ENCODE measurements around the gene TGFBI.

DNA sequence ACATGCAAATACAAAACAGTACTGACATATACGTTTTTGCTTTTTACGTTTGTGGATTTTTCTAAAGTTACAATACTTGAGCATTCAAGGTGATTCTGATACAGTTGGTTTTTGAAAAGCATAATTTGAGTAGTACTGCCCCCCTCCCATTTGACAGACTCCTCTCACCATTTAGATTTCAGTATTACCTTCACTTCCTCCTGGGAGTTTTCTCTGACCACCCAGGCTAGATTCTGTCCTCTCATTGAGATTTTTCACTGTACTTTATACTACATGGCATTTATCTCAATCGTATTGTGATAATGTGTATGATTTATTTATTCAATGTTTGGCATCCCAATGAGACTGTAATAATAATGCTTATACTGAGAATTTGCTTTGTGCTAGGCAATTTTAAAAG lies 71.1 kb downstream of the TGFBI start:
- TF ChIP-seq, protein P1, sequence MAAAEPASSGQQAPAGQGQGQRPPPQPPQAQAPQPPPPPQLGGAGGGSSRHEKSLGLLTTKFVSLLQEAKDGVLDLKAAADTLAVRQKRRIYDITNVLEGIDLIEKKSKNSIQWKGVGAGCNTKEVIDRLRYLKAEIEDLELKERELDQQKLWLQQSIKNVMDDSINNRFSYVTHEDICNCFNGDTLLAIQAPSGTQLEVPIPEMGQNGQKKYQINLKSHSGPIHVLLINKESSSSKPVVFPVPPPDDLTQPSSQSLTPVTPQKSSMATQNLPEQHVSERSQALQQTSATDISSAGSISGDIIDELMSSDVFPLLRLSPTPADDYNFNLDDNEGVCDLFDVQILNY (CRISPR knock-in tag; IDR thresholded peaks at IDR 0.05), result no peak
- TF ChIP-seq CTCF (IDR thresholded peaks at IDR 0.05 in 2 of 3, conservative IDR thresholded peaks at IDR 0.05 in 1 of 3; ENCODE audit: insufficient read depth in 2 of 3, low read depth in 1 of 3, low read length in 3 of 3), result no peak
- no peak for TF ChIP-seq EZH2 (IDR thresholded peaks at IDR 0.05; ENCODE audit: borderline replicate concordance, low read depth, low read length)
- no peak for TF ChIP-seq ZBTB26 (CRISPR knock-in tag; IDR thresholded peaks at IDR 0.05)
- no peak for TF ChIP-seq ARNT (IDR thresholded peaks at IDR 0.05)
- TF ChIP-seq RNF219 (CRISPR knock-in tag; IDR thresholded peaks at IDR 0.05), result no peak
- TF ChIP-seq, protein P2, sequence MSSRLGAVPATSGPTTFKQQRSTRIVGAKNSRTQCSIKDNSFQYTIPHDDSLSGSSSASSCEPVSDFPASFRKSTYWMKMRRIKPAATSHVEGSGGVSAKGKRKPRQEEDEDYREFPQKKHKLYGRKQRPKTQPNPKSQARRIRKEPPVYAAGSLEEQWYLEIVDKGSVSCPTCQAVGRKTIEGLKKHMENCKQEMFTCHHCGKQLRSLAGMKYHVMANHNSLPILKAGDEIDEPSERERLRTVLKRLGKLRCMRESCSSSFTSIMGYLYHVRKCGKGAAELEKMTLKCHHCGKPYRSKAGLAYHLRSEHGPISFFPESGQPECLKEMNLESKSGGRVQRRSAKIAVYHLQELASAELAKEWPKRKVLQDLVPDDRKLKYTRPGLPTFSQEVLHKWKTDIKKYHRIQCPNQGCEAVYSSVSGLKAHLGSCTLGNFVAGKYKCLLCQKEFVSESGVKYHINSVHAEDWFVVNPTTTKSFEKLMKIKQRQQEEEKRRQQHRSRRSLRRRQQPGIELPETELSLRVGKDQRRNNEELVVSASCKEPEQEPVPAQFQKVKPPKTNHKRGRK (tag; IDR thresholded peaks at IDR 0.05), result no peak
- no peak for TF ChIP-seq HDAC6 (IDR thresholded peaks at IDR 0.05; ENCODE audit: low read depth, low read length)
- TF ChIP-seq, protein P3, sequence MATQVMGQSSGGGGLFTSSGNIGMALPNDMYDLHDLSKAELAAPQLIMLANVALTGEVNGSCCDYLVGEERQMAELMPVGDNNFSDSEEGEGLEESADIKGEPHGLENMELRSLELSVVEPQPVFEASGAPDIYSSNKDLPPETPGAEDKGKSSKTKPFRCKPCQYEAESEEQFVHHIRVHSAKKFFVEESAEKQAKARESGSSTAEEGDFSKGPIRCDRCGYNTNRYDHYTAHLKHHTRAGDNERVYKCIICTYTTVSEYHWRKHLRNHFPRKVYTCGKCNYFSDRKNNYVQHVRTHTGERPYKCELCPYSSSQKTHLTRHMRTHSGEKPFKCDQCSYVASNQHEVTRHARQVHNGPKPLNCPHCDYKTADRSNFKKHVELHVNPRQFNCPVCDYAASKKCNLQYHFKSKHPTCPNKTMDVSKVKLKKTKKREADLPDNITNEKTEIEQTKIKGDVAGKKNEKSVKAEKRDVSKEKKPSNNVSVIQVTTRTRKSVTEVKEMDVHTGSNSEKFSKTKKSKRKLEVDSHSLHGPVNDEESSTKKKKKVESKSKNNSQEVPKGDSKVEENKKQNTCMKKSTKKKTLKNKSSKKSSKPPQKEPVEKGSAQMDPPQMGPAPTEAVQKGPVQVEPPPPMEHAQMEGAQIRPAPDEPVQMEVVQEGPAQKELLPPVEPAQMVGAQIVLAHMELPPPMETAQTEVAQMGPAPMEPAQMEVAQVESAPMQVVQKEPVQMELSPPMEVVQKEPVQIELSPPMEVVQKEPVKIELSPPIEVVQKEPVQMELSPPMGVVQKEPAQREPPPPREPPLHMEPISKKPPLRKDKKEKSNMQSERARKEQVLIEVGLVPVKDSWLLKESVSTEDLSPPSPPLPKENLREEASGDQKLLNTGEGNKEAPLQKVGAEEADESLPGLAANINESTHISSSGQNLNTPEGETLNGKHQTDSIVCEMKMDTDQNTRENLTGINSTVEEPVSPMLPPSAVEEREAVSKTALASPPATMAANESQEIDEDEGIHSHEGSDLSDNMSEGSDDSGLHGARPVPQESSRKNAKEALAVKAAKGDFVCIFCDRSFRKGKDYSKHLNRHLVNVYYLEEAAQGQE (IDR thresholded peaks at IDR 0.05; ENCODE audit: borderline replicate concordance), result no peak
- TF ChIP-seq, protein P3 (CRISPR knock-in tag; IDR thresholded peaks at IDR 0.05; ENCODE audit: low read depth), result no peak
- no peak for TF ChIP-seq KDM1A (IDR thresholded peaks at IDR 0.05)
- TF ChIP-seq, protein P4, sequence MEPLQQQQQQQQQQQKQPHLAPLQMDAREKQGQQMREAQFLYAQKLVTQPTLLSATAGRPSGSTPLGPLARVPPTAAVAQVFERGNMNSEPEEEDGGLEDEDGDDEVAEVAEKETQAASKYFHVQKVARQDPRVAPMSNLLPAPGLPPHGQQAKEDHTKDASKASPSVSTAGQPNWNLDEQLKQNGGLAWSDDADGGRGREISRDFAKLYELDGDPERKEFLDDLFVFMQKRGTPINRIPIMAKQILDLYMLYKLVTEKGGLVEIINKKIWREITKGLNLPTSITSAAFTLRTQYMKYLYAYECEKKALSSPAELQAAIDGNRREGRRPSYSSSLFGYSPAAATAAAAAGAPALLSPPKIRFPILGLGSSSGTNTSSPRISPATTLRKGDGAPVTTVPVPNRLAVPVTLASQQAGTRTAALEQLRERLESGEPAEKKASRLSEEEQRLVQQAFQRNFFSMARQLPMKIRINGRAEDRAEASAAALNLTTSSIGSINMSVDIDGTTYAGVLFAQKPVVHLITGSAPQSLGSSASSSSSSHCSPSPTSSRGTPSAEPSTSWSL (CRISPR knock-in tag; IDR thresholded peaks at IDR 0.05; ENCODE audit: borderline replicate concordance), result no peak
- no peak for TF ChIP-seq NFIC (IDR thresholded peaks at IDR 0.05)
- TF ChIP-seq POLR2AphosphoS2 (IDR thresholded peaks at IDR 0.05; ENCODE audit: low read length), result no peak
- TF ChIP-seq ZNF282 (CRISPR knock-in tag; IDR thresholded peaks at IDR 0.05), result no peak
